Parathyroid adenoma (tissue), 2 donors: ENCODE measurements around the gene ADGRA3.

Experiments
- H2AFZ ChIP-seq: fragments of 300-600 bp; sonication (generic); one replicate; pipeline ENCODE4 v1.7.0; 2017; ENCODE audit warnings: antibody characterized with exemption, mild to moderate bottlenecking
- H3K27ac ChIP-seq: fragments of 300-600 bp; sonication (generic); one replicate; pipeline ENCODE4 v1.7.0; 2017
- H3K27me3 ChIP-seq: fragments of 300-600 bp; sonication (generic); one replicate; pipeline ENCODE4 v1.7.0; 2017; ENCODE audit warnings: low read length; ENCODE audit not compliant: control insufficient read depth, insufficient read depth
- H3K36me3 ChIP-seq: fragments of 300-600 bp; sonication (generic); one replicate; pipeline ENCODE4 v1.7.0; 2017; ENCODE audit warnings: low read length; ENCODE audit not compliant: control insufficient read depth, insufficient read depth
- H3K4me1 ChIP-seq: fragments of 300-600 bp; sonication (generic); one replicate; pipeline ENCODE4 v1.7.0; 2017; ENCODE audit warnings: control low read depth
- H3K4me2 ChIP-seq: fragments of 300-600 bp; sonication (generic); one replicate; pipeline ENCODE4 v1.7.0; 2017; ENCODE audit warnings: low read length
- H3K4me3 ChIP-seq: fragments of 300-600 bp; sonication (generic); one replicate; pipeline ENCODE4 v1.7.0; 2017; ENCODE audit warnings: low read depth, low read length
- H3K79me2 ChIP-seq: fragments of 300-600 bp; sonication (generic); one replicate; pipeline ENCODE4 v1.7.0; 2017; ENCODE audit warnings: control low read depth
- H3K9ac ChIP-seq: fragments of 300-600 bp; sonication (generic); one replicate; pipeline ENCODE4 v1.7.0; 2017; ENCODE audit warnings: mild to moderate bottlenecking
- H3K9me3 ChIP-seq: fragments of 300-600 bp; sonication (generic); one replicate; pipeline ENCODE4 v1.7.0; 2017; ENCODE audit warnings: low read length; ENCODE audit not compliant: control insufficient read depth
- TF ChIP-seq, protein P1 (sequence below): fragments of 300-600 bp; sonication (generic); IDR thresholded peaks from one replicate; pipeline ENCODE4 v1.7.0; 2017; ENCODE audit warnings: antibody characterized with exemption, mild to moderate bottlenecking
- donor health status: primary hyperparathyroidism.

The ADGRA3 gene

DNA sequence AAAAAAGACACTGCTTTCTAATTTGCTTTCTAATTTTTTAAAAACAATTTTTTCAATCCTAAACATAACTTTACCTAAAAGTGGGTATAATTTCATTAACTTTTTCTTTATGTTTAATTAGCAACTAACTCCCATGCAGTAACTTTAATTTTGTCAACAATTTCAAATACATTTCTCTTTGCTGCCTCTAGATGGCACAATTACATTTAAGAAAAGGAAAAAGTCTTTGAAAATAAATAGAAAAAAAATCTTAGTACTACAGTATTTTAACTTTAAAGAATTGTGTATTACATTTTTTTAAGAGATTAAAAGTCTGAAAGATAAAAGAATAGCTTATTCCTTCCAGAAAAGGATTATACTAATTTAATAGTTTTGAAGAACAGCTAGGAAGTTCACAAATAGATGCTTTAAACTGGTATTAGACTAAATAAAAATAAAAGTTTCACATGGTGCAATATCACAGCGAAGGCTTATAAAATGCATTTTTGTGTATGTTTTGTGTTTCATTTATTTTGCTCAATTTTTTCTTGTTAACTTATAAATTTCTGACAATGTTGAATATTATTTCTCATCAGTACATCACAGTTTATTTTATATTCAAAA, 105.1 kb downstream of the ADGRA3 start:
- Histone ChIP-seq H2AFZ (no peak overlapping the region), H3K27ac (no peak overlapping the region), H3K9ac (no peak overlapping the region), H3K27me3 (no peaks in the 10 kb centered on the region), H3K9me3 (no peaks in the 10 kb centered on the region), H3K4me1 (no peaks in the 10 kb centered on the region), H3K36me3 (no peaks in the 10 kb centered on the region), H3K4me2 (no peak overlapping the region), H3K4me3 (no peak overlapping the region), H3K79me2 (no peaks in the 10 kb centered on the region)
- TF ChIP-seq, protein P1, sequence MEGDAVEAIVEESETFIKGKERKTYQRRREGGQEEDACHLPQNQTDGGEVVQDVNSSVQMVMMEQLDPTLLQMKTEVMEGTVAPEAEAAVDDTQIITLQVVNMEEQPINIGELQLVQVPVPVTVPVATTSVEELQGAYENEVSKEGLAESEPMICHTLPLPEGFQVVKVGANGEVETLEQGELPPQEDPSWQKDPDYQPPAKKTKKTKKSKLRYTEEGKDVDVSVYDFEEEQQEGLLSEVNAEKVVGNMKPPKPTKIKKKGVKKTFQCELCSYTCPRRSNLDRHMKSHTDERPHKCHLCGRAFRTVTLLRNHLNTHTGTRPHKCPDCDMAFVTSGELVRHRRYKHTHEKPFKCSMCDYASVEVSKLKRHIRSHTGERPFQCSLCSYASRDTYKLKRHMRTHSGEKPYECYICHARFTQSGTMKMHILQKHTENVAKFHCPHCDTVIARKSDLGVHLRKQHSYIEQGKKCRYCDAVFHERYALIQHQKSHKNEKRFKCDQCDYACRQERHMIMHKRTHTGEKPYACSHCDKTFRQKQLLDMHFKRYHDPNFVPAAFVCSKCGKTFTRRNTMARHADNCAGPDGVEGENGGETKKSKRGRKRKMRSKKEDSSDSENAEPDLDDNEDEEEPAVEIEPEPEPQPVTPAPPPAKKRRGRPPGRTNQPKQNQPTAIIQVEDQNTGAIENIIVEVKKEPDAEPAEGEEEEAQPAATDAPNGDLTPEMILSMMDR, result peak; percentile 45

DNA sequence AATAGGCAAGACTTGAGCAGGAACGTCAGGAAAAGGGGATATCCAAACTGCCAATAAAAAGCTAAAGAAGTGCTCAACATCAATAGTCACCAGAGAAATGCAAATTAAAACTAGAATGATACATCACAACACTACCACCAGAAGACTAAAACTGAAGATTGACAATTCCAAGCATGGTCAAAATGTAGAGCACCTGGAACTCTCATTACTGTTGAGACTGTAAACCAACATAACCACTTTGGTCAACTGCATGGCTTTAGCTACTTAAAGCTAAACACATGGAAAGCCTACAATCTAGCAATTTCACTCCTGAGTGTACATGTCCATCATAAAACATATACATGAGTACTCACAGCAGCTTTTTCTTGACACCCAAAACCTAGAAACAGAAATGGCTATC, 107.4 kb downstream of the ADGRA3 start:
- H3K4me1 ChIP-seq, result no peaks in the 10 kb centered on the region
- no peaks in the 10 kb centered on the region for H3K27me3 ChIP-seq
- H3K36me3 ChIP-seq, result no peaks in the 10 kb centered on the region
- H3K9me3 ChIP-seq, result no peaks in the 10 kb centered on the region
- TF ChIP-seq, protein P1, result no peak
- no peak overlapping the region for H3K4me2 ChIP-seq
- H3K9ac ChIP-seq, result no peak overlapping the region
- H3K79me2 ChIP-seq, result no peaks in the 10 kb centered on the region
- no peak overlapping the region for H2AFZ ChIP-seq
- no peak overlapping the region for H3K4me3 ChIP-seq
- no peak overlapping the region for H3K27ac ChIP-seq

DNA sequence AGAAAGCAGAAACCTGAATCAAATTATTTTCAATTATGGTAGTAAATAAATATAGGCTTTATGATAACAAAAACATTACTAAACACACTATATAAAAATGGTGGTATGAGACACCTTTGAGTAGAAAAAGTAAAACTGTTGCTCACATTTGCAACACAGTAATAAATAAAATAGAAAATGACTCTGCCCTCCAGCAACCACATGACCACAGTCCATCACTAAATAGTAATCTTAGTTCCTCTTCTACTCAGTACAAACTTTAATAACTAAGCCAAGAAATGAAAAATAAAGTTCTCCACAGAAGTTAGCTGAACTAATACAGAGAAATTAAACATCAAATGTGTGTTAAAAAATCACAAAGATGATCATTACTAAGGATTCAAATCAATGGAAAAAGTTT, 108.5 kb downstream of the ADGRA3 start:
- no peak overlapping the region for H3K27ac ChIP-seq
- H3K79me2 ChIP-seq, result no peaks in the 10 kb centered on the region
- H3K4me2 ChIP-seq, result no peak overlapping the region
- no peaks in the 10 kb centered on the region for H3K36me3 ChIP-seq
- H3K4me1 ChIP-seq, result no peaks in the 10 kb centered on the region
- H3K9me3 ChIP-seq, result no peaks in the 10 kb centered on the region
- H3K27me3 ChIP-seq, result no peaks in the 10 kb centered on the region
- no peak overlapping the region for H3K9ac ChIP-seq
- H2AFZ ChIP-seq, result no peak overlapping the region
- TF ChIP-seq, protein P1, result no peak
- H3K4me3 ChIP-seq, result no peak overlapping the region

DNA sequence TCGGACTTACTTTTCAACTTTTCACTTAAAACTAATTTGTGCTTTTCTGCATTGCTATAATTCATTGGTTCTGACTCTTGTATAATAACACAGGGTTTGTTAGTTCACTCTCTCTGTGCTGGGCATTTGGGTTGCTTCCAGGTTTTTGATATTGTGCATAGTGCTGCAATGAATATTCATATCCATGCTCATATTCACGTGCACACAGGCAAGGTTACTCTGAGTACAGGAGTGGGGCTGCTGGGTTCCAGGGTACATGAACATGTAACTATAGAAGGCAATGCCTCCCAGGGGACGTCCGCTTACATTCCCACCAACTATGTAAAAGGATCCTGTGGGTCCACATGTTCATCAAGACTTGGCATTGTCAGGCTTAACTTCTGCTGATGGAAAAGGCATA, 117.2 kb downstream of the ADGRA3 start:
- Histone ChIP-seq H3K9ac (no peak overlapping the region), H3K27ac (no peak overlapping the region), H3K9me3 (no peaks in the 10 kb centered on the region), H3K36me3 (no peaks in the 10 kb centered on the region), H3K4me2 (no peak overlapping the region), H3K27me3 (no peaks in the 10 kb centered on the region), H3K4me3 (no peak overlapping the region), H3K79me2 (no peaks in the 10 kb centered on the region), H3K4me1 (no peaks in the 10 kb centered on the region), H2AFZ (no peak overlapping the region)
- TF ChIP-seq, protein P1, result no peak

DNA sequence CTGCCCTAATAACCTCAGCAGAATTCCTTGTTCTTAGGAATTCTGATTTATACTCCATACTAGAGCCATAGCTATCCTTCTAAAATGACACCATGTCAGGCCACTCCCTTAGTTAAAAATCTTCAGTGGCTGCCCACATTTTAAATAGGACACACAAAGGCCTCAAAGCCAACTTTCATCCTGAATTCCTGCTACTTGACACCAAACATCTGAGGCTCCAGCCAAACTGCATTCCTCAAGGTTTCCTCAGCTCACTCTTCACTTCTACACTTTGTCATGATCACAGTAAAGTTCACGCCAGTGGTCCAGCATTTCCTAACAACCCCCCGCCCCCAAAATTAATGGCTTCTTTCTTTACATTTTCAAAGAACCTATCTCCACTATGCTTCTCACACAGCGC, 124.3 kb downstream of the ADGRA3 start:
- Histone ChIP-seq H3K9ac (no peak overlapping the region), H3K4me2 (no peak overlapping the region), H2AFZ (no peak overlapping the region), H3K4me1 (no peaks in the 10 kb centered on the region), H3K27me3 (no peaks in the 10 kb centered on the region), H3K79me2 (no peaks in the 10 kb centered on the region), H3K36me3 (no peaks in the 10 kb centered on the region), H3K9me3 (no peaks in the 10 kb centered on the region), H3K4me3 (no peak overlapping the region), H3K27ac (no peak overlapping the region)
- TF ChIP-seq, protein P1, result no peak
